Activated T-helper 2 cell treated with anti-CD3 and anti-CD28 coated beads, Interferon-gamma antibody, Interleukin-2, Interleukin-4, amounts not matched to agents 10 μg/mL and 5 μg/mL and 100 μg/mL, durations not matched to agents 14 hours and 24 hours and 36 hours (primary cell): ENCODE results near the gene CFAP299. TPM values are rescaled to one million over a fixed set of nuclear protein-coding genes. Genes with fewer than 3 reads are reported as not detected.
"Not testable (repeated sequence)": the region's sequence is repeated elsewhere in the genome, so short reads cannot be mapped to it uniquely, and the experiment has no call there.

Experiments used
- DNase-seq: peaks from one replicate; pipeline ENCODE4 v3.0.0; 2021; ENCODE audit warnings: low spot score
- H3K27ac Mint-ChIP-seq: one replicate; pipeline ENCODE4 v1.8.0; 2021; ENCODE audit warnings: mixed read lengths
- H3K27me3 Mint-ChIP-seq: one replicate; pipeline ENCODE4 v1.8.0; 2021; ENCODE audit warnings: low read depth, mixed read lengths
- H3K36me3 Mint-ChIP-seq: one replicate; pipeline ENCODE4 v1.8.0; 2021; ENCODE audit warnings: low read depth, mixed read lengths
- H3K4me1 Mint-ChIP-seq: one replicate; pipeline ENCODE4 v1.8.0; 2021; ENCODE audit warnings: low read depth, mixed read lengths
- H3K4me3 Mint-ChIP-seq: one replicate; pipeline ENCODE4 v1.8.0; 2021; ENCODE audit warnings: low read depth, mild to moderate bottlenecking, moderate library complexity, mixed read lengths
- H3K9me3 Mint-ChIP-seq: one replicate; pipeline ENCODE4 v1.8.0; 2021; ENCODE audit warnings: mixed read lengths
- intact Hi-C: fragments of 100-400 bp; cut with micrococcal nuclease; formaldehyde crosslinking; loops from one replicate; pipeline ENCODE4 v1.15.1; 2023
- total RNA-seq: library from RNA; stranded (reverse); gene quantifications from 2 replicates; pipeline ENCODE4 v1.2.3, GENCODE V29; 2022

Gene CFAP299
- total RNA-seq, 1 donor from 2014 or later, result not detected

- Mint-ChIP-seq H3K27ac (no peak overlapping the region), H3K9me3 (peaks cover 13% of the 10 kb centered on the region), H3K36me3 (no peaks in the 10 kb centered on the region), H3K27me3 (peaks cover 14% of the 10 kb centered on the region), H3K4me1 (peaks cover 9% of the 10 kb centered on the region), H3K4me3 (no peak overlapping the region)
- intact Hi-C loops, result no loop called here
- DNase-seq, result no peak
These were observed 4.5 kb downstream of the CFAP299 start for GRCh38 chr4:80340036-80340435.

GRCh38 chr4:80342684-80343083 is 7.2 kb downstream of the CFAP299 start:
- DNase-seq, H3K27ac Mint-ChIP-seq, intact Hi-C loops, H3K4me1 Mint-ChIP-seq, H3K36me3 Mint-ChIP-seq, H3K27me3 Mint-ChIP-seq, H3K4me3 Mint-ChIP-seq: not testable (repeated sequence)
- H3K9me3 Mint-ChIP-seq, result peaks cover 13% of the 10 kb centered on the region

GRCh38 chr4:80343887-80344286 is 8.4 kb downstream of the CFAP299 start:
- Mint-ChIP-seq H3K4me1 (no peaks in the 10 kb centered on the region), H3K4me3 (no peak overlapping the region), H3K9me3 (peaks cover 13% of the 10 kb centered on the region), H3K36me3 (no peaks in the 10 kb centered on the region), H3K27me3 (no peaks in the 10 kb centered on the region), H3K27ac (no peak overlapping the region)
- intact Hi-C loops, result no loop called here
- DNase-seq, result no peak

GRCh38 chr4:80360084-80360483 is 24.6 kb downstream of the CFAP299 start:
- Mint-ChIP-seq H3K9me3 (no peaks in the 10 kb centered on the region), H3K36me3 (no peaks in the 10 kb centered on the region), H3K4me1 (no peaks in the 10 kb centered on the region), H3K4me3 (no peak overlapping the region), H3K27me3 (peaks cover 23% of the 10 kb centered on the region), H3K27ac (no peak overlapping the region)
- intact Hi-C loops, result no loop called here
- no peak for DNase-seq

- H3K27me3 Mint-ChIP-seq, result peaks cover 24% of the 10 kb centered on the region
- H3K36me3 Mint-ChIP-seq, result no peaks in the 10 kb centered on the region
- DNase-seq, result no peak
- intact Hi-C loops, result no loop called here
- H3K9me3 Mint-ChIP-seq, result no peaks in the 10 kb centered on the region
- no peak overlapping the region for H3K4me3 Mint-ChIP-seq
- H3K4me1 Mint-ChIP-seq, result no peaks in the 10 kb centered on the region
- no peak overlapping the region for H3K27ac Mint-ChIP-seq
These were observed 25.4 kb downstream of the CFAP299 start for GRCh38 chr4:80360900-80361299.

GRCh38 chr4:80361329-80361900 is 25.9 kb downstream of the CFAP299 start:
- no peak for DNase-seq
- H3K27me3 Mint-ChIP-seq, result peaks cover 24% of the 10 kb centered on the region
- no peaks in the 10 kb centered on the region for H3K36me3 Mint-ChIP-seq
- no peaks in the 10 kb centered on the region for H3K4me1 Mint-ChIP-seq
- intact Hi-C loops, result no loop called here
- H3K27ac Mint-ChIP-seq, result no peak overlapping the region
- H3K4me3 Mint-ChIP-seq, result no peak overlapping the region
- H3K9me3 Mint-ChIP-seq, result no peaks in the 10 kb centered on the region

- Mint-ChIP-seq H3K9me3 (no peaks in the 10 kb centered on the region), H3K27me3 (peaks cover 21% of the 10 kb centered on the region), H3K4me1 (no peaks in the 10 kb centered on the region), H3K4me3 (no peak overlapping the region), H3K27ac (no peak overlapping the region), H3K36me3 (no peaks in the 10 kb centered on the region)
- intact Hi-C loops, result loop anchor here (1.0 kb wide), 1 partner anchor 627 kb away; no protein-coding TSS in a partner anchor
- no peak for DNase-seq
These were observed 27.1 kb downstream of the CFAP299 start for GRCh38 chr4:80362578-80363181.

- DNase-seq, result no peak
- Mint-ChIP-seq H3K36me3 (no peaks in the 10 kb centered on the region), H3K9me3 (no peaks in the 10 kb centered on the region), H3K27me3 (peaks cover 3% of the 10 kb centered on the region), H3K27ac (no peak overlapping the region), H3K4me3 (no peak overlapping the region), H3K4me1 (no peaks in the 10 kb centered on the region)
- intact Hi-C loops, result loop anchor here (5.0 kb wide), 1 partner anchor 676 kb away; no protein-coding TSS in a partner anchor
These were observed 30.4 kb downstream of the CFAP299 start for GRCh38 chr4:80365928-80366327.

GRCh38 chr4:80367737-80368136 is 32.2 kb downstream of the CFAP299 start:
- intact Hi-C loops, result loop anchor here (5.0 kb wide), 1 partner anchor 675 kb away; no protein-coding TSS in a partner anchor
- H3K36me3 Mint-ChIP-seq, result no peaks in the 10 kb centered on the region
- H3K27me3 Mint-ChIP-seq, result peaks cover 3% of the 10 kb centered on the region
- H3K27ac Mint-ChIP-seq, result no peak overlapping the region
- no peak overlapping the region for H3K4me3 Mint-ChIP-seq
- peaks cover 10% of the 10 kb centered on the region for H3K9me3 Mint-ChIP-seq
- H3K4me1 Mint-ChIP-seq, result no peaks in the 10 kb centered on the region
- DNase-seq, result no peak

DNA sequence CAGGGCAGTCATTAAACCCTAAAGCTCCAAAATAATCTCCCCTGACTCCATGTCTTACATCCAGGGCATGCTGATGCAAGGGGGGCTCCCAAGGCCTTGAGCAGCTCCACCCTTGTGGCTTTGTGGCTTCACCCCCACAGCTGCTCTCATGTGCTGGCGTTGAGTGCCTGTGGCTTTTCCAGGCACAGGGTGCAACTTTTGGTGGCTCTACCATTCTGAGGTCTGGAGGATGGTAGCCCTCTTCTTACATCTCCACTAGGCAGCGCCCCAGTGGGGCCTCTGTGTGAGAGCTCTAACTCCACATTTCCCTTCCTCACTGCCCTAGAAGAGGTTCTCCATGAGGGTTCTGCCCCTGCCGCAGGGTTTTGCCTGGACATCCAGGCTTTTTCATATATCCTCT is 35.1 kb downstream of the CFAP299 start:
- Mint-ChIP-seq H3K36me3 (no peaks in the 10 kb centered on the region), H3K27ac (no peak overlapping the region), H3K4me3 (no peak overlapping the region), H3K9me3 (peaks cover 10% of the 10 kb centered on the region), H3K27me3 (peaks cover 2% of the 10 kb centered on the region), H3K4me1 (no peaks in the 10 kb centered on the region)
- intact Hi-C loops, result no loop called here
- no peak for DNase-seq

GRCh38 chr4:80371046-80371445 is 35.5 kb downstream of the CFAP299 start:
- Mint-ChIP-seq H3K9me3 (peaks cover 10% of the 10 kb centered on the region), H3K27ac (no peak overlapping the region), H3K27me3 (peaks cover 2% of the 10 kb centered on the region), H3K36me3 (no peaks in the 10 kb centered on the region), H3K4me3 (no peak overlapping the region), H3K4me1 (no peaks in the 10 kb centered on the region)
- no peak for DNase-seq
- intact Hi-C loops, result no loop called here

DNA sequence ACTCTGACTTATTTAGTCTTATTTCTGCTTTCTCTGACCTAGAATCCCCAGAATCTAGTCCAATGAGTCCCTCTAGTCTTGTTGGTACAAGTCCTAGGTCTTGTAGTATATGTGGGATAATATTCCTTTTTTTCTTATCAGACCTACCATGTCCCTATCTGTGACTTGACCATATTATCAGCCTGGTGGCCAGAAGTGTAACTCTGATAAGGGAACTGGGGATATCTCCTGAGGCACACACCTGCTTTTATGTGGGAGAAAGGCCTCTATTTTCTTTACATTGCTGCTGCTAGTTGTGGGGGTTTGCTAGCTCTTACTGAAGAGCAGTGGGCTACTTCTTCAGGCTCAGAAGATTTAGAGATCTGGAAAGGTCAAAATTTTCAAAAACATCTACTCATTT is 38.6 kb downstream of the CFAP299 start:
- H3K4me1 Mint-ChIP-seq, result no peaks in the 10 kb centered on the region
- H3K27ac Mint-ChIP-seq, result no peak overlapping the region
- H3K9me3 Mint-ChIP-seq, result peaks cover 10% of the 10 kb centered on the region
- H3K27me3 Mint-ChIP-seq, result no peaks in the 10 kb centered on the region
- H3K36me3 Mint-ChIP-seq, result no peaks in the 10 kb centered on the region
- H3K4me3 Mint-ChIP-seq, result no peak overlapping the region
- intact Hi-C loops, result no loop called here
- DNase-seq, result no peak

GRCh38 chr4:80382090-80382832 is 46.7 kb downstream of the CFAP299 start:
- no peak for DNase-seq
- Mint-ChIP-seq H3K27me3 (no peaks in the 10 kb centered on the region), H3K4me3 (no peak overlapping the region), H3K36me3 (no peaks in the 10 kb centered on the region), H3K27ac (no peak overlapping the region), H3K9me3 (no peaks in the 10 kb centered on the region), H3K4me1 (no peaks in the 10 kb centered on the region)
- intact Hi-C loops, result no loop called here
